HepG2 (cell line): ENCODE results near the gene NUBPL. TPM values are rescaled to one million over a fixed set of nuclear protein-coding genes. Genes with fewer than 3 reads are reported as not detected.
"Not testable (repeated sequence)": the region's sequence is repeated elsewhere in the genome, so short reads cannot be mapped to it uniquely, and the experiment has no call there.

Experiments
- ATAC-seq: fragments of 200-7000 bp; cut with Tn5 transposase; 3 replicates; pipeline ENCODE4 v1.9.1; 2020; ENCODE audit warnings: mild to moderate bottlenecking, moderate library complexity
- BruUV-seq: library from RNA; stranded (reverse); fragments of 400-500 nt; replicated peaks from 2 replicates; lab custom pipeline; 2021; lab: Mats Ljungman, UMichigan
- CTCF ChIA-PET: fragments of 300-600 bp; formaldehyde crosslinking; extraction: SDS; loops from one replicate; lab custom pipeline; 2021; ENCODE audit warnings: low total read pairs, inconsistent platforms, low intra/inter-chr PET ratio; lab: Yijun Ruan, JAX
- POLR2A ChIA-PET: fragments of 350-600 bp; sonication (Branson Sonifier 250); formaldehyde crosslinking; loops from one replicate; lab custom pipeline; 2020; ENCODE audit warnings: antibody characterized with exemption, inconsistent platforms; lab: Yijun Ruan, JAX
- DNase-seq: peaks from one replicate; pipeline ENCODE4 v3.0.0-alpha.2; 2015; ENCODE audit warnings: low spot score
- FAIRE-seq: peaks from 3 replicates; lab custom pipeline; 2011; peaks lifted over from hg19 to GRCh38; lab: Jason Lieb, UNC
- H2AFZ ChIP-seq: one replicate; pipeline ENCODE4 v1.6.1; 2011; ENCODE audit warnings: low read length, inconsistent platforms
- H3K27ac ChIP-seq: fragments of 300-600 bp; 3 replicates; pipeline ENCODE4 v1.8.0; 2011; ENCODE audit warnings: mixed run types, mild to moderate bottlenecking, mixed read lengths, low read length, inconsistent platforms; ENCODE audit not compliant: insufficient read depth; ENCODE audit errors: extremely low read length
- H3K27me3 ChIP-seq, 2 experiments: fragments of 200-600 bp in 1 of 2; 2 replicates in 1 of 2; 3 replicates in 1 of 2; pipeline versions ENCODE4 v1.6.0 to v1.8.0; 2011; ENCODE audit warnings: low read length in 2 of 2, mild to moderate bottlenecking in 2 of 2, moderate library complexity in 2 of 2, inconsistent platforms in 1 of 2; ENCODE audit not compliant: insufficient read depth in 2 of 2, control insufficient read depth in 1 of 2
- H3K36me3 ChIP-seq, 2 experiments: fragments of 200-600 bp in 1 of 2; replicated peaks in 1 of 2; 2 replicates in 1 of 2; 3 replicates in 1 of 2; pipeline versions ENCODE4 v1.5.1 to v1.8.0; 2011; ENCODE audit warnings: low read length in 2 of 2, inconsistent platforms in 1 of 2; ENCODE audit not compliant: insufficient read depth in 2 of 2, control insufficient read depth in 1 of 2
- H3K4me1 ChIP-seq: 2 replicates; pipeline ENCODE4 v1.5.1; 2012; ENCODE audit warnings: low read length, inconsistent platforms; ENCODE audit not compliant: insufficient read depth
- H3K4me2 ChIP-seq: 2 replicates; pipeline ENCODE4 v1.6.0; 2011; ENCODE audit warnings: low read depth, low read length, inconsistent platforms
- H3K4me3 ChIP-seq, 3 experiments: fragments of 200-600 bp in 1 of 3; sonication (generic), shearing (Covaris generic) in 1 of 3; replicated peaks in 1 of 3; 2 replicates each; pipeline ENCODE4 v1.5.1; 2011 to 2016; ENCODE audit warnings: low read length in 3 of 3, inconsistent platforms in 2 of 3, low read depth in 2 of 3, mild to moderate bottlenecking in 2 of 3, control low read depth in 1 of 3, mixed read lengths in 1 of 3; ENCODE audit not compliant: insufficient read depth in 1 of 3
- H3K79me2 ChIP-seq: one replicate; pipeline ENCODE4 v1.6.1; 2011; ENCODE audit warnings: low read length, inconsistent platforms; ENCODE audit not compliant: insufficient read depth
- H3K9ac ChIP-seq: 2 replicates; pipeline ENCODE4 v1.6.0; 2011; ENCODE audit warnings: mild to moderate bottlenecking, low read depth, low read length, inconsistent platforms; ENCODE audit not compliant: insufficient read depth
- H3K9me3 ChIP-seq: 2 replicates; pipeline ENCODE4 v1.5.1; 2012; ENCODE audit warnings: mild to moderate bottlenecking, low read length
- H4K20me1 ChIP-seq: 2 replicates; pipeline ENCODE4 v1.6.0; 2011; ENCODE audit warnings: inconsistent platforms, mild to moderate bottlenecking, low read length, moderate library complexity; ENCODE audit not compliant: insufficient read depth
- HNF4A ChIP-seq: sonication (generic); formaldehyde crosslinking; IDR thresholded peaks from 2 replicates; pipeline ENCODE4 v1.4.0; 2020; ENCODE audit warnings: missing genetic modification reagents
- HOMEZ ChIP-seq: IDR thresholded peaks from 2 replicates; pipeline ENCODE4 v1.6.1; 2016; ENCODE audit warnings: low read depth
- MYC ChIP-seq: sonication (generic); formaldehyde crosslinking; IDR thresholded peaks from 2 replicates; pipeline ENCODE4 v1.9.0; 2021; ENCODE audit warnings: missing genetic modification reagents, borderline replicate concordance
- NCOR1 ChIP-seq: fragments of 200-600 bp; sonication (generic); IDR thresholded peaks from 2 replicates; pipeline ENCODE4 v1.7.0; 2017; ENCODE audit warnings: antibody characterized with exemption, low read length, borderline replicate concordance
- NR2F1 ChIP-seq, 2 experiments: fragments of 450-650 bp in 1 of 2; formaldehyde crosslinking in 1 of 2; IDR thresholded peaks; 2 replicates each; pipeline versions ENCODE4 v1.5.0 to v1.6.1; 2016 to 2020; ENCODE audit warnings: mild to moderate bottlenecking in 1 of 2, missing compliant biosample characterization in 1 of 2, missing genetic modification reagents in 1 of 2, moderate library complexity in 1 of 2
- NR2F6 ChIP-seq, 2 experiments: IDR thresholded peaks; 2 replicates each; pipeline ENCODE4 v1.6.1; 2016; ENCODE audit warnings: antibody characterized with exemption in 1 of 2, mild to moderate bottlenecking in 1 of 2
- POGZ ChIP-seq: sonication (generic); formaldehyde crosslinking; IDR thresholded peaks from 2 replicates; pipeline ENCODE4 v1.4.0; 2020; ENCODE audit warnings: mild to moderate bottlenecking, missing genetic modification reagents
- REXO4 ChIP-seq: sonication (generic); formaldehyde crosslinking; IDR thresholded peaks from 2 replicates; pipeline ENCODE4 v1.8.0; 2022; ENCODE audit warnings: missing genetic modification reagents, mild to moderate bottlenecking, borderline replicate concordance
- SOX13 ChIP-seq, 3 experiments: fragments of 450-650 bp in 1 of 3; sonication (generic) in 1 of 3; formaldehyde crosslinking in 1 of 3; IDR thresholded peaks in 2 of 3; conservative IDR thresholded peaks in 1 of 3; 2 replicates each; pipeline versions ENCODE4 v1.5.0 to v1.6.1; 2016 to 2020; ENCODE audit warnings: antibody characterized with exemption in 1 of 3, mild to moderate bottlenecking in 1 of 3, missing compliant biosample characterization in 1 of 3, missing genetic modification reagents in 1 of 3, moderate library complexity in 1 of 3
- TCF7 ChIP-seq: sonication (generic); IDR thresholded peaks from 2 replicates; pipeline ENCODE4 v1.6.1; 2016; ENCODE audit warnings: antibody characterized with exemption, low read depth
- ZNF841 ChIP-seq: sonication (generic); formaldehyde crosslinking; IDR thresholded peaks from 2 replicates; pipeline ENCODE4 v1.8.1; 2023; ENCODE audit warnings: missing genetic modification reagents, borderline replicate concordance
- WGBS: methylation state at CpG from one replicate; pipeline ENCODE4 v1.1.6; 2017; ENCODE audit warnings: low lambda C conversion rate; 5-methylcytosine and 5-hydroxymethylcytosine counted together
- in situ Hi-C: cut with HindIII; loops from 2 replicates; pipeline ENCODE4 v1.10.0; 2017; ENCODE audit warnings: low pct_unique_long_range_greater_than_20kb; ENCODE audit not compliant: extremely low pct_ligation_motif_present
- intact Hi-C: fragments of 100-400 bp; cut with micrococcal nuclease; formaldehyde crosslinking; loops from one replicate; pipeline ENCODE4 v1.10.0; 2022; ENCODE audit not compliant: unreplicated experiment
- polyA plus RNA-seq, 8 experiments: library from polyadenylated mRNA; depleted of rRNA in 3 of 8; stranded (reverse) in 7 of 8; unstranded in 1 of 8; fragments of >200 nt; fragmentation: Illumina TruSeq in 4 of 8; extraction: Trizol in 4 of 8; gene quantifications; 2 replicates each; pipeline versions ENCODE4 v1.2.1 to v1.2.3, GENCODE V29; 2011 to 2016; ENCODE audit warnings: low read depth in 4 of 8, missing spikeins in 1 of 8, mixed read lengths in 1 of 8; ENCODE audit not compliant: insufficient read depth in 1 of 8
- total RNA-seq, 5 experiments: library from RNA; depleted of rRNA; stranded (reverse); fragments of >200 nt; fragmentation: Illumina TruSeq; extraction: Trizol; gene quantifications; 2 replicates each; pipeline ENCODE4 v1.2.3, GENCODE V29; 2016; ENCODE audit warnings: low read depth in 1 of 5

Gene NUBPL
- total and polyA plus RNA-seq, 2 of the 13 experiments (the other 11 are each of a cell fraction or from before 2014, with no cell fraction given): 21.3 to 44.1 TPM

GRCh38 chr14:31622060-31622459 lies 60.9 kb downstream of the NUBPL start:
- H3K4me1 ChIP-seq: peaks cover 36% of the 10 kb centered on the region
- in situ Hi-C loops: no loop called here
- ChIA-PET CTCF (no interaction called here), POLR2A (no interaction called here)
- no TSS peak for BruUV-seq
- no peak overlapping the region for H3K4me3 ChIP-seq
- no peak overlapping the region for H2AFZ ChIP-seq
- TF ChIP-seq MYC (CRISPR knock-in tag): no peak
- peak; percentile 98; the same call in 1 of the 2 replicates for TF ChIP-seq ZNF841 (CRISPR knock-in tag)
- H3K4me2 ChIP-seq: no peak overlapping the region
- no peak overlapping the region for H3K27ac ChIP-seq
- intact Hi-C loops: no loop called here
- H3K36me3 ChIP-seq: peaks cover 4 to 10% of the 10 kb centered on the region in 2 experiments; a peak in 3 of 5 replicates
- WGBS: 91% methylated on average over 5 of the region's 5 CpGs
- H3K27me3 ChIP-seq: no peaks in the 10 kb centered on the region
- DNase-seq (no peak), FAIRE-seq (no peak), ATAC-seq (no peak)
- no peak overlapping the region for H3K9ac ChIP-seq
- H3K9me3 ChIP-seq: peaks cover 33% of the 10 kb centered on the region
- no peaks in the 10 kb centered on the region for H3K79me2 ChIP-seq
- no peaks in the 10 kb centered on the region for H4K20me1 ChIP-seq

DNA sequence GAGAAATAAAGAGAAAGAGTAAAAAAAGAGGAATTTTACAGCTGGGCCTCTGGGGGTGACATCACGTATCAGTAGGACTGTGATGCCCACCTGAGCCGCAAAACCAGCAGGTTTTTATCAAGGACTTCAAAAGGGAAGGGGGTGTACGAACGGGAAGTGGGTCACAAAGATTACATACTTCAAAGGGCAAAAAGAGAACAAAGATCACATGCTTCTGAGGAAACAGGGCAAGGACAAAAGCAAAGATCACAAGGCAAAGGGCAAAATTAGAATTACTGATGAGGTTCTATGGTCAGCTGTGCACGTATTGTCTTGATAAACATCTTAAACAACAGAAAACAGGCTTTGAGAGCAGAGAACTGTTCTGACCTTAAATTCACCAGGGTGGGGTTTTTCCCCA lies 91.7 kb downstream of the NUBPL start:
- BruUV-seq, intact Hi-C loops: not testable (repeated sequence)
- 70% methylated on average over 5 of the region's 5 CpGs for WGBS

More for the DNA sequence above, 91.7 kb downstream of the NUBPL start:
- CTCF ChIA-PET; H3K79me2 ChIP-seq; H3K27me3 ChIP-seq; H4K20me1 ChIP-seq; H3K4me2 ChIP-seq; POLR2A ChIA-PET; ATAC-seq; H2AFZ ChIP-seq; in situ Hi-C loops; H3K9ac ChIP-seq; FAIRE-seq; H3K4me1 ChIP-seq; H3K4me3 ChIP-seq; H3K36me3 ChIP-seq; H3K27ac ChIP-seq; TF ChIP-seq SOX13 (CRISPR knock-in tag; conservative IDR thresholded peaks at IDR 0.05 in 1 of 2, IDR thresholded peaks at IDR 0.05 in 1 of 2); NR2F6 (CRISPR knock-in tag; IDR thresholded peaks at IDR 0.05): not testable (repeated sequence)
- TF ChIP-seq REXO4 (CRISPR knock-in tag) (0 out of 2 replicates have a peak, but pooled peaks have one; percentile 32), SOX13 (IDR thresholded peaks at IDR 0.05) (0 out of 2 replicates have a peak, but pooled peaks have one; percentile 12), NR2F6 (IDR thresholded peaks at IDR 0.05) (peak; percentile 51; the same call in 1 of the 2 replicates), HOMEZ (CRISPR knock-in tag) (peak; percentile 79; the same call in 1 of the 2 replicates), POGZ (CRISPR knock-in tag) (peak; percentile 46; the same call in 1 of the 2 replicates), NR2F1 (CRISPR knock-in tag; IDR thresholded peaks at IDR 0.05) (0 out of 4 replicates have a peak, but pooled peaks of 1 of the 2 experiments have one; percentile 32), NCOR1 (peak; percentile 64; the same call in 1 of the 2 replicates), HNF4A (CRISPR knock-in tag) (peak; percentile 53), TCF7 (peak; percentile 67)
- H3K9me3 ChIP-seq: peaks cover 19% of the 10 kb centered on the region
- DNase-seq: peak; percentile 24
